GM18511 (cell line): ENCODE data around the gene DOC2A.

Source experiments
- ATAC-seq: cut with Tn5 transposase; IDR thresholded peaks from one replicate; pipeline ENCODE4 v1.9.1; 2021; ENCODE audit warnings: mild to moderate bottlenecking, moderate library complexity; ENCODE audit not compliant: unreplicated experiment

DOC2A gene

GRCh38 chr16:29990034-29990433 is 20.8 kb downstream of the DOC2A start:
- ATAC-seq, result no peak

GRCh38 chr16:29989111-29989858 is 21.5 kb downstream of the DOC2A start:
- no peak for ATAC-seq

- ATAC-seq, result no peak
These were observed 22.3 kb downstream of the DOC2A start for GRCh38 chr16:29988346-29989075.

- ATAC-seq, result no peak
These were observed 23.3 kb downstream of the DOC2A start for GRCh38 chr16:29987371-29988085.

- no peak for ATAC-seq
These were observed 23.9 kb downstream of the DOC2A start for GRCh38 chr16:29986931-29987330.

GRCh38 chr16:29986231-29986630 is 24.6 kb downstream of the DOC2A start:
- no peak for ATAC-seq

- no peak for ATAC-seq
These were observed 25.5 kb downstream of the DOC2A start for GRCh38 chr16:29985271-29985811.

GRCh38 chr16:29984764-29985147 is 26.1 kb downstream of the DOC2A start:
- no peak for ATAC-seq

- ATAC-seq, result no peak
These were observed 26.6 kb downstream of the DOC2A start for GRCh38 chr16:29984137-29984763.

GRCh38 chr16:29983420-29984136 is 27.2 kb downstream of the DOC2A start:
- no peak for ATAC-seq

GRCh38 chr16:29982560-29983419 is 28.0 kb downstream of the DOC2A start:
- ATAC-seq, result no peak

GRCh38 chr16:29978564-29979270 is 32.1 kb downstream of the DOC2A start:
- ATAC-seq, result no peak

- no peak for ATAC-seq
These were observed 32.7 kb downstream of the DOC2A start for GRCh38 chr16:29978081-29978480.

GRCh38 chr16:29977063-29977825 is 33.6 kb downstream of the DOC2A start:
- ATAC-seq, result no peak

GRCh38 chr16:29975811-29976511 is 34.9 kb downstream of the DOC2A start:
- ATAC-seq, result no peak

GRCh38 chr16:29975134-29975538 is 35.7 kb downstream of the DOC2A start:
- ATAC-seq, result no peak
